Endodermal cell (in vitro differentiated cells): ENCODE results near the gene NEK8. TPM values are rescaled to one million over a fixed set of nuclear protein-coding genes. Genes with fewer than 3 reads are reported as not detected.
A peak's percentile ranks its signal among the peaks of the same experiment; 100 is the strongest.

Experiments used
- DNase-seq: peaks from one replicate; pipeline ENCODE4 v3.0.0-alpha.2; 2017
- H3K27ac ChIP-seq: 2 replicates; pipeline ENCODE4 v1.5.1; 2013; ENCODE audit warnings: mild to moderate bottlenecking, low read depth, low read length, moderate library complexity
- H3K27me3 ChIP-seq: 2 replicates; pipeline ENCODE4 v1.6.1; 2013; ENCODE audit warnings: mild to moderate bottlenecking, low read length, moderate library complexity; ENCODE audit not compliant: insufficient read depth, control insufficient read depth, poor library complexity, severe bottlenecking
- H3K36me3 ChIP-seq: 2 replicates; pipeline ENCODE4 v1.7.0; 2013; ENCODE audit warnings: mild to moderate bottlenecking, low read length, moderate library complexity; ENCODE audit not compliant: control insufficient read depth, insufficient read depth
- H3K4me1 ChIP-seq: one replicate; pipeline ENCODE4 v1.7.0; 2013; ENCODE audit warnings: low read length; ENCODE audit not compliant: control insufficient read depth, insufficient read depth
- H3K4me3 ChIP-seq: 2 replicates; pipeline ENCODE4 v1.5.1; 2013; ENCODE audit warnings: mild to moderate bottlenecking, low read length, moderate library complexity
- H3K9ac ChIP-seq: 2 replicates; pipeline ENCODE4 v1.6.1; 2013; ENCODE audit warnings: mild to moderate bottlenecking, low read length, moderate library complexity; ENCODE audit not compliant: poor library complexity, severe bottlenecking; ENCODE audit errors: extremely low read depth
- H3K9me3 ChIP-seq: 2 replicates; pipeline ENCODE4 v1.6.1; 2013; ENCODE audit warnings: mild to moderate bottlenecking, low read length, moderate library complexity; ENCODE audit not compliant: control insufficient read depth
- H3K27ac Mint-ChIP-seq: 2 replicates; pipeline ENCODE4 v1.8.0; 2020; ENCODE audit warnings: mixed read lengths
- H3K27me3 Mint-ChIP-seq: 2 replicates; pipeline ENCODE4 v1.8.0; 2021; ENCODE audit warnings: mild to moderate bottlenecking, mixed read lengths; ENCODE audit not compliant: insufficient read depth
- H3K36me3 Mint-ChIP-seq: 2 replicates; pipeline ENCODE4 v1.8.0; 2020; ENCODE audit warnings: low read depth, mixed read lengths
- H3K4me1 Mint-ChIP-seq: 2 replicates; pipeline ENCODE4 v1.8.0; 2020; ENCODE audit warnings: mixed read lengths
- H3K4me3 Mint-ChIP-seq: 2 replicates; pipeline ENCODE4 v1.8.0; 2020; ENCODE audit warnings: mild to moderate bottlenecking, moderate library complexity, mixed read lengths
- H3K9me3 Mint-ChIP-seq: 2 replicates; pipeline ENCODE4 v1.8.0; 2020; ENCODE audit warnings: mild to moderate bottlenecking, mixed read lengths
- CTCF ChIP-seq: fragments of 200-600 bp; sonication (generic); conservative IDR thresholded peaks from 2 replicates; pipeline ENCODE4 v1.5.0; 2021; ENCODE audit warnings: antibody characterized with exemption, mild to moderate bottlenecking
- WGBS, 2 experiments: methylation state at CpG; one replicate each; pipeline versions ENCODE4 v1.1.5 to v1.1.7; 2013; ENCODE audit warnings: missing lambda C conversion rate in 2 of 2, mixed read lengths in 1 of 2; ENCODE audit not compliant: insufficient coverage in 1 of 2, insufficient read length in 1 of 2; 5-methylcytosine and 5-hydroxymethylcytosine counted together
- total RNA-seq, 2 donors: library from RNA; stranded (reverse); fragmentation: NEBNext Ultra II Directional in 1 of 2; extraction: Animal tissue kit (Norgen Biotek cat#: 25700) in 1 of 2; gene quantifications; 2 replicates in 1 of 2; 3 replicates in 1 of 2; pipeline ENCODE4 v1.2.1, GENCODE V29; 2021

The NEK8 gene
- total RNA-seq, 2 donors from 2014 or later, result 11.2 to 15.7 TPM

- peaks cover 57% of the 10 kb centered on the region for H3K36me3 Mint-ChIP-seq
- 90 to 94% methylated on average over 5 to 7 of the region's 7 CpGs for WGBS, 2 experiments
- Histone ChIP-seq H3K4me1 (peaks cover under 1% of the 10 kb centered on the region), H3K9me3 (no peaks in the 10 kb centered on the region), H3K9ac (no peak overlapping the region), H3K27me3 (no peaks in the 10 kb centered on the region), H3K36me3 (peaks cover 57% of the 10 kb centered on the region), H3K4me3 (no peak overlapping the region), H3K27ac (no peak overlapping the region)
- H3K9me3 Mint-ChIP-seq, result no peaks in the 10 kb centered on the region
- no peaks in the 10 kb centered on the region for H3K27me3 Mint-ChIP-seq
- no peak overlapping the region for H3K4me3 Mint-ChIP-seq
- H3K4me1 Mint-ChIP-seq, result no peaks in the 10 kb centered on the region
- TF ChIP-seq CTCF, result no peak
- H3K27ac Mint-ChIP-seq, result no peak overlapping the region
- peak; percentile 55 for DNase-seq
Observed at GRCh38 chr17:28755486-28755885, 26.9 kb downstream of the NEK8 start.

- TF ChIP-seq CTCF, result no peak
- H3K36me3 Mint-ChIP-seq, result peaks cover 55% of the 10 kb centered on the region
- no peaks in the 10 kb centered on the region for H3K27me3 Mint-ChIP-seq
- Histone ChIP-seq H3K9me3 (no peaks in the 10 kb centered on the region), H3K36me3 (peaks cover 50% of the 10 kb centered on the region), H3K4me1 (peaks cover 7% of the 10 kb centered on the region), H3K27ac (no peak overlapping the region), H3K27me3 (no peaks in the 10 kb centered on the region), H3K9ac (no peak overlapping the region), H3K4me3 (no peak overlapping the region)
- peaks cover 7% of the 10 kb centered on the region for H3K4me1 Mint-ChIP-seq
- 88 to 95% methylated on average over 4 to 5 of the region's 5 CpGs for WGBS, 2 experiments
- no peaks in the 10 kb centered on the region for H3K9me3 Mint-ChIP-seq
- H3K4me3 Mint-ChIP-seq, result no peak overlapping the region
- H3K27ac Mint-ChIP-seq, result peak overlapping the region; percentile 29
- no peak for DNase-seq
Observed at GRCh38 chr17:28756049-28756804, 27.6 kb downstream of the NEK8 start.

GRCh38 chr17:28758411-28759121 is 30.0 kb downstream of the NEK8 start:
- H3K27ac Mint-ChIP-seq, result no peak overlapping the region
- no peak overlapping the region for H3K9ac ChIP-seq
- no peak for DNase-seq
- no peaks in the 10 kb centered on the region for H3K27me3 ChIP-seq
- H3K36me3 ChIP-seq, result peaks cover 56% of the 10 kb centered on the region
- H3K9me3 ChIP-seq, result no peaks in the 10 kb centered on the region
- no peaks in the 10 kb centered on the region for H3K27me3 Mint-ChIP-seq
- H3K4me1 Mint-ChIP-seq, result peaks cover 16% of the 10 kb centered on the region
- H3K4me1 ChIP-seq, result peaks cover 9% of the 10 kb centered on the region
- no peak for TF ChIP-seq CTCF
- no peaks in the 10 kb centered on the region for H3K9me3 Mint-ChIP-seq
- H3K36me3 Mint-ChIP-seq, result peaks cover 56% of the 10 kb centered on the region
- 96 to 98% methylated on average over 24 to 32 of the region's 32 CpGs for WGBS, 2 experiments
- no peak overlapping the region for H3K27ac ChIP-seq
- no peak overlapping the region for H3K4me3 ChIP-seq
- H3K4me3 Mint-ChIP-seq, result no peak overlapping the region
